HepG2 (cell line): ENCODE results near the gene PRDX6. TPM values are rescaled to one million over a fixed set of nuclear protein-coding genes. Genes with fewer than 3 reads are reported as not detected.

Source experiments
- ATAD3A ChIP-seq: sonication (generic); formaldehyde crosslinking; IDR thresholded peaks from 2 replicates; pipeline ENCODE4 v1.4.0; 2020; ENCODE audit warnings: missing genetic modification reagents
- DNMT1 ChIP-seq: sonication (generic); formaldehyde crosslinking; IDR thresholded peaks from 2 replicates; pipeline ENCODE4 v1.5.1; 2020; ENCODE audit warnings: mild to moderate bottlenecking, missing genetic modification reagents
- NFYB ChIP-seq: sonication (generic); formaldehyde crosslinking; IDR thresholded peaks from 2 replicates; pipeline ENCODE4 v1.4.0; 2020; ENCODE audit warnings: missing genetic modification reagents
- ONECUT2 ChIP-seq: sonication (generic); formaldehyde crosslinking; IDR thresholded peaks from 2 replicates; pipeline ENCODE4 v1.4.0; 2020; ENCODE audit warnings: missing genetic modification reagents
- PHF20 ChIP-seq: sonication (generic); formaldehyde crosslinking; IDR thresholded peaks from 2 replicates; pipeline ENCODE4 v1.5.0; 2020; ENCODE audit warnings: mild to moderate bottlenecking, missing genetic modification reagents
- PRPF4 ChIP-seq: fragments of 200-400 bp; formaldehyde crosslinking; IDR thresholded peaks from 2 replicates; pipeline ENCODE4 v1.6.1; 2016; ENCODE audit warnings: low read length, low read depth; ENCODE audit not compliant: poor library complexity, severe bottlenecking
- SIX4 ChIP-seq: sonication (generic); formaldehyde crosslinking; IDR thresholded peaks from 2 replicates; pipeline ENCODE4 v1.4.0; 2020; ENCODE audit warnings: missing genetic modification reagents
- SKI ChIP-seq: fragments of 450-650 bp; IDR thresholded peaks from one replicate; pipeline ENCODE4 v1.6.1; 2018; ENCODE audit warnings: mild to moderate bottlenecking; ENCODE audit not compliant: partially characterized antibody
- SP5 ChIP-seq: IDR thresholded peaks from 2 replicates; pipeline ENCODE4 v1.6.1; 2016; ENCODE audit warnings: low read depth, borderline replicate concordance
- YEATS2 ChIP-seq: sonication (generic); formaldehyde crosslinking; IDR thresholded peaks from 2 replicates; pipeline ENCODE4 v1.4.0; 2020; ENCODE audit warnings: missing genetic modification reagents, borderline replicate concordance
- ZBTB8A ChIP-seq: sonication (generic); formaldehyde crosslinking; IDR thresholded peaks from 2 replicates; pipeline ENCODE4 v1.4.0; 2020; ENCODE audit warnings: mild to moderate bottlenecking, low read depth, missing genetic modification reagents, borderline replicate concordance
- ZKSCAN1 ChIP-seq: fragments of 150-350 bp; IDR thresholded peaks from 2 replicates; pipeline ENCODE4 v1.6.1; 2014; ENCODE audit warnings: low read length
- ZNF496 ChIP-seq: sonication (generic); formaldehyde crosslinking; IDR thresholded peaks from 2 replicates; pipeline ENCODE4 v1.8.1; 2023; ENCODE audit warnings: mild to moderate bottlenecking, moderate library complexity, missing genetic modification reagents; ENCODE audit not compliant: insufficient replicate concordance
- ZNF607 ChIP-seq: sonication (generic); formaldehyde crosslinking; IDR thresholded peaks from 2 replicates; pipeline ENCODE4 v1.5.1; 2020; ENCODE audit warnings: missing genetic modification reagents, mild to moderate bottlenecking, borderline replicate concordance
- ZNF768 ChIP-seq: sonication (generic); formaldehyde crosslinking; IDR thresholded peaks from 2 replicates; pipeline ENCODE4 v1.4.0; 2020; ENCODE audit warnings: missing genetic modification reagents
- polyA plus RNA-seq, 8 experiments: library from polyadenylated mRNA; depleted of rRNA in 3 of 8; stranded (reverse) in 7 of 8; unstranded in 1 of 8; fragments of >200 nt; fragmentation: Illumina TruSeq in 4 of 8; extraction: Trizol in 4 of 8; gene quantifications; 2 replicates each; pipeline versions ENCODE4 v1.2.1 to v1.2.3, GENCODE V29; 2011 to 2016; ENCODE audit warnings: low read depth in 4 of 8, missing spikeins in 1 of 8, mixed read lengths in 1 of 8; ENCODE audit not compliant: insufficient read depth in 1 of 8
- total RNA-seq, 5 experiments: library from RNA; depleted of rRNA; stranded (reverse); fragments of >200 nt; fragmentation: Illumina TruSeq; extraction: Trizol; gene quantifications; 2 replicates each; pipeline ENCODE4 v1.2.3, GENCODE V29; 2016; ENCODE audit warnings: low read depth in 1 of 5
- TF ChIP-seq, protein P1 (sequence below): sonication (generic); formaldehyde crosslinking; IDR thresholded peaks from 2 replicates; pipeline ENCODE4 v1.4.0; 2020; ENCODE audit warnings: missing genetic modification reagents
- TF ChIP-seq, protein P2 (sequence below): sonication (generic); formaldehyde crosslinking; IDR thresholded peaks from 2 replicates; pipeline ENCODE4 v1.8.0; 2023; ENCODE audit warnings: mild to moderate bottlenecking, missing genetic modification reagents
- TF ChIP-seq, protein P3 (sequence below): sonication (generic); formaldehyde crosslinking; IDR thresholded peaks from 2 replicates; pipeline ENCODE4 v1.4.0; 2020; ENCODE audit warnings: missing genetic modification reagents
- TF ChIP-seq, protein P4 (sequence below): sonication (generic); formaldehyde crosslinking; IDR thresholded peaks from 2 replicates; pipeline ENCODE4 v1.8.0; 2022; ENCODE audit warnings: mild to moderate bottlenecking, missing genetic modification reagents, moderate library complexity
- TF ChIP-seq, protein P5 (sequence below): sonication (generic); formaldehyde crosslinking; IDR thresholded peaks from 2 replicates; pipeline ENCODE4 v1.4.0; 2020; ENCODE audit warnings: low read depth, mild to moderate bottlenecking, missing genetic modification reagents

Gene PRDX6
- total and polyA plus RNA-seq, 2 of the 13 experiments (the other 11 are each of a cell fraction or from before 2014, with no cell fraction given) = 224 to 309 TPM

DNA sequence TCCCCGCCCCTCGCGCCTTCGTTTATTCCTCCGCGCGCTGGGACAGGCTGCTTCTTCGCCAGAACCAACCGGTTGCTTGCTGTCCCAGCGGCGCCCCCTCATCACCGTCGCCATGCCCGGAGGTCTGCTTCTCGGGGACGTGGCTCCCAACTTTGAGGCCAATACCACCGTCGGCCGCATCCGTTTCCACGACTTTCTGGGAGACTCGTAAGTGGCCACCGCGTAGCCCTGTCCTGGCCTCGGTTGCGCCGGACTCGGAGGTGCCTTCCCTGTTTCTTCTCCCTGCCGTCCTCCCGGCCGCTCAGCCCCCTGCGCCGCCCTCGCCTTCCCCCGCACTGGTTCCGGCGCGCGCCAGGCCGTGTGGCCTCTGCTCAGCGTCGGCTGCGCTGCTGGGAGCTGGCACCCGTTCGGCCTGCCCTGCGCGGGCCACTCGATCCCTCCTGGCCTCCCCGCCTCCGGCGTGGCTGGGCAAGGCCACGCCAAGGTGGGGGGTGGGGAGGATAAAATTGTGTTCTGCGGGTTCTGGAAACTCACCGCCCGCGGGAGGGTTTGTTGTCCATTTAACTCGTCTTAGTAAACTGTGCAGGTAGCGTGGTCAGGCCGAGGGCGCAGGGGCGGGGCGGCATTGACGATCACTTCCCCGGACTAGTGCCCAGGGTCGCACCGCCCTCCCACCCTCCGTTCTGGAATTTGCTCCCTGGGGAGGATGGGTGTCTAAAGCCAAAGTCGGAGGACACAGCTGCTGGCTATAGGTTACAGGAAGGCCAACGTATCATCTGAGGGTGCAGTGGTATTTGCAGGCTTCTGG lies at the start of gene PRDX6 (continued):
- TF ChIP-seq, protein P1, sequence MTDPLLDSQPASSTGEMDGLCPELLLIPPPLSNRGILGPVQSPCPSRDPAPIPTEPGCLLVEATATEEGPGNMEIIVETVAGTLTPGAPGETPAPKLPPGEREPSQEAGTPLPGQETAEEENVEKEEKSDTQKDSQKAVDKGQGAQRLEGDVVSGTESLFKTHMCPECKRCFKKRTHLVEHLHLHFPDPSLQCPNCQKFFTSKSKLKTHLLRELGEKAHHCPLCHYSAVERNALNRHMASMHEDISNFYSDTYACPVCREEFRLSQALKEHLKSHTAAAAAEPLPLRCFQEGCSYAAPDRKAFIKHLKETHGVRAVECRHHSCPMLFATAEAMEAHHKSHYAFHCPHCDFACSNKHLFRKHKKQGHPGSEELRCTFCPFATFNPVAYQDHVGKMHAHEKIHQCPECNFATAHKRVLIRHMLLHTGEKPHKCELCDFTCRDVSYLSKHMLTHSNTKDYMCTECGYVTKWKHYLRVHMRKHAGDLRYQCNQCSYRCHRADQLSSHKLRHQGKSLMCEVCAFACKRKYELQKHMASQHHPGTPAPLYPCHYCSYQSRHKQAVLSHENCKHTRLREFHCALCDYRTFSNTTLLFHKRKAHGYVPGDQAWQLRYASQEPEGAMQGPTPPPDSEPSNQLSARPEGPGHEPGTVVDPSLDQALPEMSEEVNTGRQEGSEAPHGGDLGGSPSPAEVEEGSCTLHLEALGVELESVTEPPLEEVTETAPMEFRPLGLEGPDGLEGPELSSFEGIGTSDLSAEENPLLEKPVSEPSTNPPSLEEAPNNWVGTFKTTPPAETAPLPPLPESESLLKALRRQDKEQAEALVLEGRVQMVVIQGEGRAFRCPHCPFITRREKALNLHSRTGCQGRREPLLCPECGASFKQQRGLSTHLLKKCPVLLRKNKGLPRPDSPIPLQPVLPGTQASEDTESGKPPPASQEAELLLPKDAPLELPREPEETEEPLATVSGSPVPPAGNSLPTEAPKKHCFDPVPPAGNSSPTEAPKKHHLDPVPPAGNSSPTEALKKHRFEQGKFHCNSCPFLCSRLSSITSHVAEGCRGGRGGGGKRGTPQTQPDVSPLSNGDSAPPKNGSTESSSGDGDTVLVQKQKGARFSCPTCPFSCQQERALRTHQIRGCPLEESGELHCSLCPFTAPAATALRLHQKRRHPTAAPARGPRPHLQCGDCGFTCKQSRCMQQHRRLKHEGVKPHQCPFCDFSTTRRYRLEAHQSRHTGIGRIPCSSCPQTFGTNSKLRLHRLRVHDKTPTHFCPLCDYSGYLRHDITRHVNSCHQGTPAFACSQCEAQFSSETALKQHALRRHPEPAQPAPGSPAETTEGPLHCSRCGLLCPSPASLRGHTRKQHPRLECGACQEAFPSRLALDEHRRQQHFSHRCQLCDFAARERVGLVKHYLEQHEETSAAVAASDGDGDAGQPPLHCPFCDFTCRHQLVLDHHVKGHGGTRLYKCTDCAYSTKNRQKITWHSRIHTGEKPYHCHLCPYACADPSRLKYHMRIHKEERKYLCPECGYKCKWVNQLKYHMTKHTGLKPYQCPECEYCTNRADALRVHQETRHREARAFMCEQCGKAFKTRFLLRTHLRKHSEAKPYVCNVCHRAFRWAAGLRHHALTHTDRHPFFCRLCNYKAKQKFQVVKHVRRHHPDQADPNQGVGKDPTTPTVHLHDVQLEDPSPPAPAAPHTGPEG (CRISPR knock-in tag) = no peak; the same call in 1 of the 2 replicates
- peak; percentile 19; the same call in 1 of the 2 replicates for TF ChIP-seq SP5 (CRISPR knock-in tag)
- TF ChIP-seq ZKSCAN1 = no peak
- peak; percentile 76; the same call in 1 of the 2 replicates for TF ChIP-seq ZNF607 (CRISPR knock-in tag)
- no peak for TF ChIP-seq SIX4 (CRISPR knock-in tag)
- no peak for TF ChIP-seq ONECUT2 (CRISPR knock-in tag)
- peak; percentile 30; the same call in 1 of the 2 replicates for TF ChIP-seq PHF20 (CRISPR knock-in tag)
- TF ChIP-seq PRPF4 = no peak
- TF ChIP-seq ZBTB8A (CRISPR knock-in tag) = peak; percentile 75
- TF ChIP-seq ZNF768 (CRISPR knock-in tag) = peak; percentile 79; the same call in 1 of the 2 replicates
- TF ChIP-seq, protein P2, sequence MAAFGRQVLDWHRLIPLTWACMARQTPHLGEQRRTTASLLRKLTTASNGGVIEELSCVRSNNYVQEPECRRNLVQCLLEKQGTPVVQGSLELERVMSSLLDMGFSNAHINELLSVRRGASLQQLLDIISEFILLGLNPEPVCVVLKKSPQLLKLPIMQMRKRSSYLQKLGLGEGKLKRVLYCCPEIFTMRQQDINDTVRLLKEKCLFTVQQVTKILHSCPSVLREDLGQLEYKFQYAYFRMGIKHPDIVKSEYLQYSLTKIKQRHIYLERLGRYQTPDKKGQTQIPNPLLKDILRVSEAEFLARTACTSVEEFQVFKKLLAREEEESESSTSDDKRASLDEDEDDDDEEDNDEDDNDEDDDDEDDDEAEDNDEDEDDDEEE (CRISPR knock-in tag) = 0 out of 2 replicates have a peak, but pooled peaks have one; percentile 43
- TF ChIP-seq NFYB (CRISPR knock-in tag) = no peak
- TF ChIP-seq ZNF496 (CRISPR knock-in tag) = no peak
- 0 out of 2 replicates have a peak, but pooled peaks have one; percentile 35 for TF ChIP-seq DNMT1 (CRISPR knock-in tag)
- no peak; the same call in 1 of the 2 replicates for TF ChIP-seq YEATS2 (CRISPR knock-in tag)
- TF ChIP-seq, protein P3, sequence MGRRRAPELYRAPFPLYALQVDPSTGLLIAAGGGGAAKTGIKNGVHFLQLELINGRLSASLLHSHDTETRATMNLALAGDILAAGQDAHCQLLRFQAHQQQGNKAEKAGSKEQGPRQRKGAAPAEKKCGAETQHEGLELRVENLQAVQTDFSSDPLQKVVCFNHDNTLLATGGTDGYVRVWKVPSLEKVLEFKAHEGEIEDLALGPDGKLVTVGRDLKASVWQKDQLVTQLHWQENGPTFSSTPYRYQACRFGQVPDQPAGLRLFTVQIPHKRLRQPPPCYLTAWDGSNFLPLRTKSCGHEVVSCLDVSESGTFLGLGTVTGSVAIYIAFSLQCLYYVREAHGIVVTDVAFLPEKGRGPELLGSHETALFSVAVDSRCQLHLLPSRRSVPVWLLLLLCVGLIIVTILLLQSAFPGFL (CRISPR knock-in tag) = no peak
- TF ChIP-seq, protein P4, sequence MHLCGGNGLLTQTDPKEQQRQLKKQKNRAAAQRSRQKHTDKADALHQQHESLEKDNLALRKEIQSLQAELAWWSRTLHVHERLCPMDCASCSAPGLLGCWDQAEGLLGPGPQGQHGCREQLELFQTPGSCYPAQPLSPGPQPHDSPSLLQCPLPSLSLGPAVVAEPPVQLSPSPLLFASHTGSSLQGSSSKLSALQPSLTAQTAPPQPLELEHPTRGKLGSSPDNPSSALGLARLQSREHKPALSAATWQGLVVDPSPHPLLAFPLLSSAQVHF (CRISPR knock-in tag) = peak; percentile 81; the same call in 1 of the 2 replicates
- TF ChIP-seq SKI = no peak
- TF ChIP-seq, protein P5, sequence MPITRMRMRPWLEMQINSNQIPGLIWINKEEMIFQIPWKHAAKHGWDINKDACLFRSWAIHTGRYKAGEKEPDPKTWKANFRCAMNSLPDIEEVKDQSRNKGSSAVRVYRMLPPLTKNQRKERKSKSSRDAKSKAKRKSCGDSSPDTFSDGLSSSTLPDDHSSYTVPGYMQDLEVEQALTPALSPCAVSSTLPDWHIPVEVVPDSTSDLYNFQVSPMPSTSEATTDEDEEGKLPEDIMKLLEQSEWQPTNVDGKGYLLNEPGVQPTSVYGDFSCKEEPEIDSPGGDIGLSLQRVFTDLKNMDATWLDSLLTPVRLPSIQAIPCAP (CRISPR knock-in tag) = peak; percentile 83; the same call in 1 of the 2 replicates
- TF ChIP-seq ATAD3A (CRISPR knock-in tag) = no peak
